Gastroesophageal sphincter (tissue), 4 donors: Measurements from ENCODE around the gene SDR42E1. TPM values are rescaled to one million over a fixed set of nuclear protein-coding genes. Genes with fewer than 3 reads are reported as not detected.

Source experiments
- ATAC-seq: fragments of 150-250 bp; one replicate; pipeline ENCODE4 v1.9.1; 2016; ENCODE audit warnings: mild to moderate bottlenecking, moderate library complexity
- H3K27ac ChIP-seq, 4 donors: fragments of 200-600 bp; sonication (generic) in 3 of 4; 1 replicate in 3 of 4; 2 replicates in 1 of 4; pipeline ENCODE4 v1.5.1; 2016 to 2019
- H3K27me3 ChIP-seq: fragments of 200-600 bp; sonication (generic); one replicate; pipeline ENCODE4 v1.5.1; 2019
- H3K36me3 ChIP-seq, 2 donors: fragments of 200-600 bp; sonication (generic); one replicate each; pipeline ENCODE4 v1.5.1; 2019; ENCODE audit warnings: control low read depth in 1 of 2
- H3K4me1 ChIP-seq, 3 donors: fragments of 200-600 bp; sonication (generic); 1 replicate in 2 of 3; 2 replicates in 1 of 3; pipeline ENCODE4 v1.5.1; 2016 to 2019; ENCODE audit warnings: control low read depth in 2 of 3
- H3K4me3 ChIP-seq, 2 donors: fragments of 200-600 bp; sonication (generic); one replicate each; pipeline ENCODE4 v1.5.1; 2019; ENCODE audit warnings: mild to moderate bottlenecking in 1 of 2, moderate library complexity in 1 of 2
- H3K9me3 ChIP-seq, 3 donors: fragments of 200-600 bp; sonication (generic); one replicate each; pipeline ENCODE4 v1.5.1; 2017 to 2019; ENCODE audit warnings: control low read depth in 2 of 3
- EP300 ChIP-seq: sonication (generic); formaldehyde crosslinking; IDR thresholded peaks from one replicate; pipeline ENCODE4 v1.6.1; 2017; ENCODE audit warnings: antibody characterized with exemption, mild to moderate bottlenecking
- POLR2A ChIP-seq, 2 donors: fragments of 450-650 bp; IDR thresholded peaks; one replicate each; pipeline ENCODE4 v1.6.1; 2017; ENCODE audit warnings: antibody characterized with exemption in 2 of 2, mild to moderate bottlenecking in 2 of 2, moderate library complexity in 1 of 2
- POLR2AphosphoS5 ChIP-seq: sonication (generic); formaldehyde crosslinking; IDR thresholded peaks from one replicate; pipeline ENCODE4 v1.6.1; 2017; ENCODE audit warnings: antibody characterized with exemption
- WGBS, 2 donors: methylation state at CpG; one replicate each; pipeline ENCODE4 v1.1.5; 2018; ENCODE audit warnings: low coverage in 1 of 2; 5-methylcytosine and 5-hydroxymethylcytosine counted together
- total RNA-seq, 4 donors: library from RNA; depleted of rRNA; stranded (reverse); fragments of >200 nt; gene quantifications; one replicate each; pipeline ENCODE4 v1.1.0, GENCODE V29; 2016
- TF ChIP-seq, protein P1 (sequence below), 4 experiments: fragments of 200-600 bp in 2 of 4; fragments of 450-650 bp in 2 of 4; sonication (generic) in 1 of 4; IDR thresholded peaks; one replicate each; pipeline ENCODE4 v1.5.1; 2017 to 2019; ENCODE audit warnings: antibody characterized with exemption in 4 of 4, mild to moderate bottlenecking in 2 of 4, moderate library complexity in 2 of 4

SDR42E1 gene
- total RNA-seq, 4 donors from 2014 or later: 0.62 to 2.1 (median 1.7) TPM

DNA sequence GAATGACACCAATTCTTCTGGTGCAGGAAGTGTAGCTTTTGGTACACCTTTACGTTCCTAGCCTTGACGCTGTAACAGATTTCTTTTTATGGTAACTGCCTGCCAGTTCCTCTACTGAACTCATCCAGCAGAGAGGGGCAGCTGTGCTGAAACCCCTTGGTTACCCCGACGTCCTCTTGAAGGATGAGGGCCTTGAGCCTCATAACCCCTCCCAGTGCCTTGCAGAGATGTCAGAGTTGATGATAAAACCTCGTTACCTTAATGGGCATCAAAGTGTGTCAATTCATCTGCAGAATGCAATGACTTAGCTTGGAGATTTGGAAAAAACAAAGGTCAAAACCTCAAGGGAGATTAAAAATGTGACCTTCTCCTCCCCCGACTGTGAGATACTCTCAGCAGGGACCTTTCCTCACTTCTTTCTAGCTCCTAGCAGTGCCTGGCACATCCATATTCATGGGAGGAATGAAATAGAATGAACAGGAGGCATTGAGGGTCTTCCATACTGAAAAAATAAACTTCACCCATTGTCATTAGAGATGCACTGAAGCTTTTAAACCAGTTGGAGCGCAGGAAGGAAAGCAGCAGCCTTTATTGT, 69.2 kb downstream of the SDR42E1 start:
- 58 to 72% methylated on average over 4 to 5 of the region's 7 CpGs for WGBS, 2 donors
- H3K9me3 ChIP-seq: no peaks in the 10 kb centered on the region
- no peaks in the 10 kb centered on the region for H3K4me1 ChIP-seq
- ATAC-seq: no peak
- TF ChIP-seq POLR2AphosphoS5 (no peak), EP300 (no peak), POLR2A (IDR thresholded peaks at IDR 0.05) (no peak)
- TF ChIP-seq, protein P1, sequence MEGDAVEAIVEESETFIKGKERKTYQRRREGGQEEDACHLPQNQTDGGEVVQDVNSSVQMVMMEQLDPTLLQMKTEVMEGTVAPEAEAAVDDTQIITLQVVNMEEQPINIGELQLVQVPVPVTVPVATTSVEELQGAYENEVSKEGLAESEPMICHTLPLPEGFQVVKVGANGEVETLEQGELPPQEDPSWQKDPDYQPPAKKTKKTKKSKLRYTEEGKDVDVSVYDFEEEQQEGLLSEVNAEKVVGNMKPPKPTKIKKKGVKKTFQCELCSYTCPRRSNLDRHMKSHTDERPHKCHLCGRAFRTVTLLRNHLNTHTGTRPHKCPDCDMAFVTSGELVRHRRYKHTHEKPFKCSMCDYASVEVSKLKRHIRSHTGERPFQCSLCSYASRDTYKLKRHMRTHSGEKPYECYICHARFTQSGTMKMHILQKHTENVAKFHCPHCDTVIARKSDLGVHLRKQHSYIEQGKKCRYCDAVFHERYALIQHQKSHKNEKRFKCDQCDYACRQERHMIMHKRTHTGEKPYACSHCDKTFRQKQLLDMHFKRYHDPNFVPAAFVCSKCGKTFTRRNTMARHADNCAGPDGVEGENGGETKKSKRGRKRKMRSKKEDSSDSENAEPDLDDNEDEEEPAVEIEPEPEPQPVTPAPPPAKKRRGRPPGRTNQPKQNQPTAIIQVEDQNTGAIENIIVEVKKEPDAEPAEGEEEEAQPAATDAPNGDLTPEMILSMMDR (IDR thresholded peaks at IDR 0.05): no peak
- no peak overlapping the region for H3K4me3 ChIP-seq
- peaks cover 17% of the 10 kb centered on the region for H3K27me3 ChIP-seq
- no peak overlapping the region for H3K27ac ChIP-seq
- peaks cover 0 to 2% of the 10 kb centered on the region in 2 donors for H3K36me3 ChIP-seq

DNA sequence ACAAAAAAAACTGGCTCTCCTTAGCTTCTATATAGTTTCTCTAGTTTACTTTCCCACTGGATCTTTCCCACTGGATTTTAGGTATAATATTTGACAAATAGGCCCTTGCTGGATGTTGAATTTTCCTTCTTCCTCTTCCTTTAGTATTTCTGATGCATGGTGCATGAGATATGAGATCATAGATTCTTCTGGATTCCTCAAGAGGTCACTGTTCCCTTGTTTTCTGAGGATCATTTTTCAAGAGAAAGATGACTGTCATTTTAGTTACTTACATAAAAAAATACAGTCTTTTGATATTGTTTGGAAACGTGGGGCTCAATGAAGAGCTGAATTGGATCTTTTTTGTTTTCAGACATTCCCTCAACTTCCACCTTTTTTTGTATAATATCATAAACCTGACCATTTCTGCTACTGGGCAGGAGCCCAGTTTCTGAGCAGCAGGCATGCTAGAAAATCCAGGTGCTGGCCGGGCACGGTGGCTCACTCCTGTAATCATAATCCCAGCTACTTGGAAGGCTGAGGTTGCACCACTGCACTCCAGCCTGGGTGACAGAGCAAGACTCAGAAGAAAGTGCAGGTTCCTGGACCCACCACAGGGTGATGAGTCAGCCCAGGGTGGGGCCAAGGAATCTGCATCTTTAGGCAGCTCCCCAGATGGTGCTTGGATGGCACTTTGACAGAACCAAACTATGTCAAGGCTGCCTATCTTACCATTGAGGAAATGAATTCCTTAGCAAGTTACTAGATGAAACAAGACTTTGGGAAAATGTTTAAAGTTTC, 70.3 kb downstream of the SDR42E1 start:
- ATAC-seq: no peak
- Histone ChIP-seq H3K27me3 (peaks cover 17% of the 10 kb centered on the region), H3K27ac (no peak overlapping the region), H3K36me3 (peaks cover 0 to 4% of the 10 kb centered on the region in 2 donors), H3K4me1 (no peaks in the 10 kb centered on the region), H3K9me3 (no peaks in the 10 kb centered on the region), H3K4me3 (no peak overlapping the region)
- TF ChIP-seq, protein P1 (IDR thresholded peaks at IDR 0.05): peak in 2 of 4 experiments; percentile 28 to 37
- no peak for TF ChIP-seq POLR2AphosphoS5
- no peak for TF ChIP-seq POLR2A (IDR thresholded peaks at IDR 0.05)
- WGBS, 2 donors: 15% methylated on average over 1 of the region's 3 CpGs; no CpG with 5 or more reads in 1 of the 2 donors

DNA sequence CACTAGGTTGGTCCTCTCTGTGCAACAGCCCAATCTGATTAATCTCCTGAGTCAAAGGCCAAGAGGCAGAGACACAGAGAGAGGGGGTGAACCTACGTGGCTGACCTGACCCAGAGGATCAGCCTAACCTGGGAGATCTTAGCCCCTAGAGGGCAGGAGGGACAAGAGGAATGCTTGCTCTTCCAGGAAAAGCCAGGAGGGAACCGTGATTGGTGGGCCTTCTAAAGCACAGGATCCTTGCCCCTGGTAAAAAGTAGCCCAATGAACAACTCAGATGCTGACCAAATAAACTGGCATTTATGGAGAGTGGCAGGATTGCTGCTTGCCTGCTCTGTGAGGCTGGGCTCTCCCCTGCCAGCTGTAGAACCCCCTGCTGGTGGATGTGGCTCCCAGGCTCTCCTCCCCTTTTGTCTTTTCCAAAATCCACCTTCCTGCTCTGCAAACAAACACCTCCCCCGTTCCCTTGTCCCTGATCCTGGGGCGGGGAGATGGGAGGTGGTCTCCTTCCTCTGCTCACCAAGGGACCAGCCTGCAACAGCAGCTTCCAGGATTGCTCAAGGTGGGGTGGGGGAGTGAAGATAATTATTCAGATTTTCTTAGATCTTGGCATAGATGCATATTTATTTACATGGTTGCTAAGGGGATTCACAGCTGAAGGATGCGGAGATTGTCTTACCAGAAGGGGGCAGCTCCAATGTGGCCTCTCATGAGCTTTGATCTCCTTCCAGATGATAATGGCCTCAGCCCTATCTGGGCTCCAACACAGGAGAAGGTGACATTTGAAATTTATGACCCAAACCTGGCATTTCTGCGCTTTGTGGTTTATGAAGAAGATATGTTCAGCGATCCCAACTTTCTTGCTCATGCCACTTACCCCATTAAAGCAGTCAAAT, 71.9 kb downstream of the SDR42E1 start:
- H3K27me3 ChIP-seq: peaks cover 17% of the 10 kb centered on the region
- no peak for ATAC-seq
- TF ChIP-seq EP300 (no peak), POLR2AphosphoS5 (no peak), POLR2A (IDR thresholded peaks at IDR 0.05) (no peak)
- TF ChIP-seq, protein P1 (IDR thresholded peaks at IDR 0.05): no peak
- 71 to 80% methylated on average over 4 to 6 of the region's 7 CpGs for WGBS, 2 donors
- no peaks in the 10 kb centered on the region for H3K9me3 ChIP-seq
- H3K4me3 ChIP-seq: no peak overlapping the region
- no peak overlapping the region for H3K27ac ChIP-seq
- H3K4me1 ChIP-seq: no peaks in the 10 kb centered on the region
- peaks cover 0 to 4% of the 10 kb centered on the region in 2 donors for H3K36me3 ChIP-seq

Other genes with a start within 250 kb of the SDR42E1 start
- 10 to 100 TPM in 1 of 4 donors, 1 to 10 TPM in 3; 6.2 to 11.4 (median 8.1) TPM for gene PLCG2, start 232.2 kb downstream of the SDR42E1 start, total RNA-seq
- gene HSD17B2, start 23.8 kb upstream of the SDR42E1 start, total RNA-seq: under 1 TPM in 1 of 4 donors, not detected in 3; 0.40 TPM
- 10 to 100 TPM; 13.8 to 21.0 (median 14.6) TPM for gene MPHOSPH6, start 158.8 kb upstream of the SDR42E1 start, total RNA-seq